GM13977 (cell line): Measurements from ENCODE around the gene PTGER4.

Source experiments
- DNase-seq: peaks from one replicate; pipeline ENCODE4 v3.0.0; 2012; ENCODE audit warnings: low spot score
- CTCF ChIP-seq: IDR thresholded peaks from 2 replicates; pipeline ENCODE4 v1.5.1; 2012; ENCODE audit warnings: mild to moderate bottlenecking, control low read depth; ENCODE audit not compliant: insufficient read depth; ENCODE audit errors: extremely low read depth, missing control alignments
- in situ Hi-C: fragments of 300-500 bp; cut with MboI; formaldehyde crosslinking; loops from one replicate; pipeline ENCODE4 v1.12.0; 2022; ENCODE audit warnings: low sequenced_read_pairs, low pct_unique_long_range_greater_than_20kb, mixed read lengths, inconsistent platforms; ENCODE audit not compliant: unreplicated experiment

The PTGER4 gene

GRCh38 chr5:40648150-40648549 lies 31.6 kb upstream of the PTGER4 start:
- in situ Hi-C loops, result no loop called here
- DNase-seq, result no peak
- TF ChIP-seq CTCF, result no peak

- in situ Hi-C loops, result no loop called here
- no peak for DNase-seq
- TF ChIP-seq CTCF, result no peak
Measured at GRCh38 chr5:40649463-40650030, 30.2 kb upstream of the PTGER4 start.

GRCh38 chr5:40651201-40651600 lies 28.5 kb upstream of the PTGER4 start:
- in situ Hi-C loops, result no loop called here
- no peak for TF ChIP-seq CTCF
- no peak for DNase-seq

- no peak for TF ChIP-seq CTCF
- DNase-seq, result no peak
- in situ Hi-C loops, result no loop called here
Measured at GRCh38 chr5:40652441-40653220, 27.1 kb upstream of the PTGER4 start.

GRCh38 chr5:40653221-40654022 lies 26.3 kb upstream of the PTGER4 start:
- no peak for DNase-seq
- in situ Hi-C loops, result no loop called here
- no peak for TF ChIP-seq CTCF

GRCh38 chr5:40654377-40654991 lies 25.2 kb upstream of the PTGER4 start:
- no peak for DNase-seq
- TF ChIP-seq CTCF, result no peak
- in situ Hi-C loops, result no loop called here
